Endothelial cell of umbilical vein (primary cell): ENCODE data around the gene HOXA9. TPM values are rescaled to one million over a fixed set of nuclear protein-coding genes. Genes with fewer than 3 reads are reported as not detected.
A peak's percentile ranks its signal among the peaks of the same experiment; 100 is the strongest.

ENCODE experiments used
- BruUV-seq: library from RNA; stranded (reverse); fragments of 400-500 nt; replicated peaks from 2 replicates; lab custom pipeline; 2021; lab: Mats Ljungman, UMichigan
- CTCF ChIA-PET: fragments of 300-600, 350-600 bp; sonication (Branson Sonifier 250); formaldehyde crosslinking; loops from one replicate; lab custom pipeline; 2021; ENCODE audit warnings: antibody characterized with exemption, inconsistent platforms; lab: Charles Lee
- POLR2A ChIA-PET: fragments of 300-600, 350-600 bp; sonication (Branson Sonifier 250); formaldehyde crosslinking; loops from one replicate; lab custom pipeline; 2021; ENCODE audit warnings: antibody characterized with exemption, inconsistent platforms; lab: Charles Lee
- DNase-seq: peaks from one replicate; pipeline ENCODE4 v3.0.0-alpha.2; 2011; ENCODE audit warnings: low read depth, low spot score
- FAIRE-seq: peaks from 2 replicates; lab custom pipeline; 2011; peaks lifted over from hg19 to GRCh38; lab: Jason Lieb, UNC
- H2AFZ ChIP-seq: 2 replicates; pipeline ENCODE4 v1.6.0; 2012; ENCODE audit warnings: low read depth, low read length, control low read depth, inconsistent platforms
- H3K27ac ChIP-seq: 2 replicates; pipeline ENCODE4 v1.5.1; 2011; ENCODE audit warnings: low read depth, mild to moderate bottlenecking, control low read depth, low read length, moderate library complexity; ENCODE audit not compliant: insufficient read depth
- H3K27me3 ChIP-seq, 2 experiments: 2 replicates each; pipeline versions ENCODE4 v1.6.0 to v1.6.1; 2011; ENCODE audit warnings: low read length in 2 of 2, mixed read lengths in 1 of 2; ENCODE audit not compliant: control insufficient read depth in 2 of 2, insufficient read depth in 2 of 2
- H3K36me3 ChIP-seq, 2 experiments: 2 replicates in 1 of 2; 3 replicates in 1 of 2; pipeline ENCODE4 v1.5.1; 2011; ENCODE audit warnings: low read length in 2 of 2, mild to moderate bottlenecking in 1 of 2, moderate library complexity in 1 of 2; ENCODE audit not compliant: control insufficient read depth in 2 of 2, insufficient read depth in 2 of 2; ENCODE audit errors: extremely low read depth in 1 of 2
- H3K4me1 ChIP-seq: 3 replicates; pipeline ENCODE4 v1.5.1; 2011; ENCODE audit warnings: mild to moderate bottlenecking, low read length; ENCODE audit not compliant: control insufficient read depth, insufficient read depth; ENCODE audit errors: extremely low read depth
- H3K4me2 ChIP-seq: 2 replicates; pipeline ENCODE4 v1.6.1; 2011; ENCODE audit warnings: low read length, control low read depth, mixed read lengths; ENCODE audit not compliant: insufficient read depth
- H3K4me3 ChIP-seq, 3 experiments: fragments of 200-600 bp in 1 of 3; sonication (generic), shearing (Covaris generic) in 1 of 3; replicated peaks in 1 of 3; 2 replicates each; pipeline ENCODE4 v1.5.1; 2011 to 2016; ENCODE audit warnings: control low read depth in 3 of 3, low read length in 3 of 3, mild to moderate bottlenecking in 2 of 3, inconsistent platforms in 1 of 3, low read depth in 1 of 3, moderate library complexity in 1 of 3; ENCODE audit not compliant: insufficient read depth in 1 of 3
- H3K79me2 ChIP-seq: 2 replicates; pipeline ENCODE4 v1.6.0; 2012; ENCODE audit warnings: low read length, inconsistent platforms; ENCODE audit not compliant: control insufficient read depth, insufficient read depth
- H3K9ac ChIP-seq: replicated peaks from 2 replicates; pipeline ENCODE3; 2011; ENCODE audit warnings: low read length, control low read depth; ENCODE audit not compliant: insufficient read depth; ENCODE audit errors: extremely low read depth
- H3K9me1 ChIP-seq: replicated peaks from 3 replicates; pipeline ENCODE4 v1.6.0; 2011; ENCODE audit warnings: mild to moderate bottlenecking, low read length; ENCODE audit not compliant: control insufficient read depth, insufficient read depth; ENCODE audit errors: extremely low read depth
- H3K9me3 ChIP-seq: replicated peaks from 2 replicates; pipeline ENCODE4 v1.5.1; 2012; ENCODE audit warnings: low read length, inconsistent platforms; ENCODE audit not compliant: control insufficient read depth, insufficient read depth
- H4K20me1 ChIP-seq: replicated peaks from 2 replicates; pipeline ENCODE3; 2011; ENCODE audit warnings: mild to moderate bottlenecking, low read length; ENCODE audit not compliant: control insufficient read depth, insufficient read depth; ENCODE audit errors: extremely low read depth
- CTCF ChIP-seq, 2 donors: IDR thresholded peaks; 1 replicate in 1 of 2; 2 replicates in 1 of 2; pipeline ENCODE4 v1.5.1; 2011; ENCODE audit warnings: low read length in 2 of 2, mild to moderate bottlenecking in 2 of 2, moderate library complexity in 2 of 2, control low read depth in 1 of 2, inconsistent platforms in 1 of 2, low read depth in 1 of 2; ENCODE audit not compliant: insufficient read depth in 1 of 2; ENCODE audit errors: extremely low read depth in 1 of 2
- EZH2 ChIP-seq: IDR thresholded peaks from 2 replicates; pipeline ENCODE4 v1.6.1; 2012; ENCODE audit warnings: borderline replicate concordance, low read depth, mild to moderate bottlenecking, moderate library complexity, low read length, inconsistent platforms; ENCODE audit not compliant: severe bottlenecking
- FOS ChIP-seq: IDR thresholded peaks from 2 replicates; pipeline ENCODE4 v1.6.1; 2011; ENCODE audit warnings: mild to moderate bottlenecking, low read length, moderate library complexity, borderline replicate concordance; ENCODE audit not compliant: insufficient read depth
- GATA2 ChIP-seq: IDR thresholded peaks from 2 replicates; pipeline ENCODE4 v1.7.0; 2011; ENCODE audit warnings: low read depth, mild to moderate bottlenecking, moderate library complexity, mixed read lengths, low read length; ENCODE audit not compliant: insufficient read length, insufficient read depth
- JUN ChIP-seq: IDR thresholded peaks from 2 replicates; pipeline ENCODE4 v1.6.1; 2011; ENCODE audit warnings: borderline replicate concordance, low read depth; ENCODE audit not compliant: insufficient read length, insufficient read depth
- MAX ChIP-seq: IDR thresholded peaks from 2 replicates; pipeline ENCODE4 v1.6.1; 2011; ENCODE audit not compliant: insufficient read depth, insufficient read length
- MYC ChIP-seq: IDR thresholded peaks from one replicate; pipeline ENCODE4 v1.6.1; 2011; ENCODE audit warnings: mild to moderate bottlenecking, low read depth, low read length
- POLR2A ChIP-seq: IDR thresholded peaks from 2 replicates; pipeline ENCODE4 v1.6.1; 2012; ENCODE audit warnings: low read depth, mild to moderate bottlenecking, control low read depth, low read length
- POLR2AphosphoS5 ChIP-seq: IDR thresholded peaks from 2 replicates; pipeline ENCODE4 v1.6.1; 2012; ENCODE audit warnings: low read depth, mild to moderate bottlenecking, control low read depth, low read length, moderate library complexity; ENCODE audit not compliant: insufficient read depth
- dilution Hi-C: fragments of 300-500 bp; cut with MboI; formaldehyde crosslinking; loops from one replicate; pipeline ENCODE4 v1.15.0; 2019; ENCODE audit warnings: low sequenced_read_pairs; ENCODE audit not compliant: extremely low pct_ligation_motif_present
- intact Hi-C: fragments of 100-400 bp; cut with micrococcal nuclease; formaldehyde crosslinking; loops from one replicate; pipeline ENCODE4 v1.10.0; 2022
- polyA plus RNA-seq, 4 experiments: library from polyadenylated mRNA; depleted of rRNA in 3 of 4; stranded (reverse) in 3 of 4; unstranded in 1 of 4; fragments of >200 nt; gene quantifications; 2 replicates each; pipeline versions ENCODE4 v1.2.1 to v1.2.3, GENCODE V29; 2011 to 2012; ENCODE audit warnings: missing spikeins in 1 of 4
- total RNA-seq: library from RNA; stranded (reverse); gene quantifications from 2 replicates; pipeline ENCODE4 v1.2.3, GENCODE V29; 2021

Gene HOXA9
- total and polyA plus RNA-seq, 2 donors (not counting 3 experiments of a cell fraction or from before 2014, with no cell fraction given), result 47.2 to 61.6 TPM

- no TSS peak for BruUV-seq
- dilution Hi-C loops, result no loop called here
- POLR2A ChIA-PET, result interaction anchor here (0.7 to 1.3 kb wide), 4 partner anchors 11 to 947 kb away, joined by 3 to 8 read pairs (median 3); partner anchors contain the start of gene CBX3
Measured at GRCh38 chr7:27148031-27148755, 17.1 kb downstream of the HOXA9 start.

More at GRCh38 chr7:27148031-27148755, 17.1 kb downstream of the HOXA9 start:
- H3K9me1 ChIP-seq, result no peaks in the 10 kb centered on the region
- H3K9me3 ChIP-seq, result no peaks in the 10 kb centered on the region
- FAIRE-seq (no peak), DNase-seq (peak; percentile 76)
- H3K9ac ChIP-seq, result peak overlapping the region; percentile 65
- TF ChIP-seq POLR2A (no peak), CTCF (IDR thresholded peaks at IDR 0.05; ENCODE audit: extremely low read depth in 1 of 2, insufficient read depth in 1 of 2, low read depth in 1 of 2, low read length in 2 of 2) (no peak), FOS (no peak), GATA2 (no peak), MYC (no peak), EZH2 (no peak), POLR2AphosphoS5 (no peak), MAX (no peak), JUN (no peak)
- CTCF ChIA-PET, result interaction anchor here (0.6 to 5.6 kb wide), 10 partner anchors 8 to 778 kb away, joined by 3 to 83 read pairs (median 6); partner anchors contain the start of gene HOXA9
- no peak overlapping the region for H2AFZ ChIP-seq
- peaks cover 96% of the 10 kb centered on the region for H3K79me2 ChIP-seq
- H4K20me1 ChIP-seq, result no peaks in the 10 kb centered on the region
- H3K36me3 ChIP-seq, result peaks cover 0 to 12% of the 10 kb centered on the region in 2 experiments
- H3K27ac ChIP-seq, result peak overlapping the region; percentile 67
- intact Hi-C loops, result no loop called here
- peak overlapping the region; percentile 9 to 85 (median 54) for H3K4me3 ChIP-seq
- H3K4me1 ChIP-seq, result peaks cover 65% of the 10 kb centered on the region
- H3K4me2 ChIP-seq, result peak overlapping the region; percentile 78
- no peaks in the 10 kb centered on the region for H3K27me3 ChIP-seq
